NCI-H1417 (cell line): Measurements from ENCODE around the gene PDGFRA.

Experiments used
- DNase-seq, 3 experiments: peaks; one replicate each; lab custom pipeline; 2025; lab: John Stamatoyannopoulos, UW

Gene PDGFRA

DNA sequence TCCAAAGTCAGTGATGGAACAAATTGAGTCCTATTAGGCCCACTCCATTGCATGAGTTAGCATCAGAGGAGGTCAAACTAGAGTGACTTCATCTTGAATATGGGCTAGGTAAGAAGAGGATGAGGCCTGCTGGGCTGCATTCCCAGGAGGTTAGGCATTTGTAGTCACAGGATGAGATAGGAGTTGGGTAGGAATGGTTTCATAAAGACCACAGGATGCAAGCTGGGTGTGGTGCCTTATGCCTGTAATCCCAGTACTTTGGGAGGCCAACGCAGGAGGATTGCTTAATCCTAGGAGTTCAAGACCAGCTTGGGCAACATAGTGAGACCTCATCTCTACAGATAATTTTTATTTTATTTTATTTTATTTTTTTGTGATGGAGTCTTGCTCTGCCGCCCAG lies 26.8 kb downstream of the PDGFRA start:
- DNase-seq, result no peak

DNA sequence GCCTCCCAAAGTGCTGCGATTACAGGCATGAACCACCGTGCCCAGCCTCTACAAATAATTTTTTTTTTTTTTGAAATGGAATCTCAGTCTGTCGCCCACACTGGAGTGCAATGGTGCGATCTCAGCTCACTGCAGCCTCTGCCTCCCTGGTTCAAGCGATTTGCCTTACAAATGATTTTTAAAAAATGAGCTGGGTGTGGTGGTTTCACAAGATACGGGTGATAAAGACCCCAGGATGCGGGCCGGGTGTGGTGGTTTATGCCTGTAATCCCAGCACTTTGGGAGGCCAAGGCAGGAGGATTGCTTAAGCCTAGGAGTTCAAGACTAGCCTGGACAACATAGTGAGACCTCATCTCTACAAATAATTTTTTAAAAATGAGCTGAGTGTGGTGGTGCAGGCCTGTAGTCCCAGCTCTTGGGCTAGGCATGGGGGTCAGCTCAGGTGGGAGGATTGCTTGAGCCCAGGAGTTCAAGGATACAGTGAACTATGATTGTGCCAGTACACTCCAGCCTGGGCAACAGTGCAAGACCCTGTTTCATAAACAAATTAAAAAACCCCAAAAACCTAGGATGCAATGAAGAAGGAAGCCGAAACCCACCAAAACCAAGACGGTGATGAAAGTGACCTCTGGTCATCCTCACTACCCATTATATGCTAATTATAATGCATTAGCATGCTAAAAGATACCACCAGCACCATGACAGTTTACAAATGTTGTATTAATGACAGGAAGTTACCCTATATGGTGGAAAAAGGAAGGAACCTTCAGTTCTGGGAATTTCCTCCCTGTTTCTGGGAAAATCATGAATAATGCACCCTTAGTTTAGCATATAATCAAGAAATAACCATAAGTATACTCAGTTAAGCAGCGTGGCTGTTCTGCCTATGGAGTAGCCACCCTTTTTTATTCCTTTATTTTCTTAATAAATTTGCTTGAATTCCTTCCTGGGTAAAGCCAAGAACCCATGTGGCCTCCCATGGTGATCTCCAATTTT lies 27.7 kb downstream of the PDGFRA start:
- DNase-seq, result no peak

DNA sequence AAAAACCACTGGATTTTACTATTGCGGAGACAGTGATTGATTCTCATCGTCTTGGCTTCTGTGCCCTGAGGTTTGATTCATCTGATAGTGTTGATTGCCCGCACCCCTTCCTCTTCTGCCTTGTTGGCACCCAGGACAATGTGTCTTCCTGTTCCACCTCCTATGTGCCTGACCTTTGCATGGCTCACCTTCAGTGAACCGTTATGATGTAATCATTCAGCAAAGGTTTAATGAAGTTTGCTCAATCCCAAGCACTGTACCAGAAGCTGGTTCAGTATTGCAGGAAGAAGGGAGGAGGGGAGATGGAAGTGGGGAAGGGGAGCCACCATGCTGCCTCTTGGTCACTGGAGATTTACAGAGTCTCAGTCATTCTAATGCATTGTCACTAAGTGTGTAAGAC lies 36.3 kb downstream of the PDGFRA start:
- no peak for DNase-seq

DNA sequence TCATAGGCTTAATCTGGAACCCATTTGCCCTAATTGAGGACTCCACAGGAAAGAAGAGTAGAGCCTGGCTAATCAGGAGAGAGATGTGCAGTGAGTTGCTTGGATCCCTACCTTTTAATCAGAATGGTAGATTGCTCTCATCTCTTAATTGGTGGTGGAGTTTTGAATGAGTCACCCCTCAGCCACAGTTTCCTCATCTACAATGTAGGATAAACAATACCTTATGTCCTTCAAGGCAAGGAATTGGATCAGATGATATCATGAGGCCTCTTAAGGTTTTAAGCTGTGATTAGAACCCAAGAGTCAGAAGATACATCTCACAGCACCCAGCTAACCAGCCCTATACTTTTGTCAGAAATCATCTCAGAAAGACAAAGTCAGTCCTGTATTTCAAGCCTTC lies 39.1 kb downstream of the PDGFRA start:
- no peak for DNase-seq

DNA sequence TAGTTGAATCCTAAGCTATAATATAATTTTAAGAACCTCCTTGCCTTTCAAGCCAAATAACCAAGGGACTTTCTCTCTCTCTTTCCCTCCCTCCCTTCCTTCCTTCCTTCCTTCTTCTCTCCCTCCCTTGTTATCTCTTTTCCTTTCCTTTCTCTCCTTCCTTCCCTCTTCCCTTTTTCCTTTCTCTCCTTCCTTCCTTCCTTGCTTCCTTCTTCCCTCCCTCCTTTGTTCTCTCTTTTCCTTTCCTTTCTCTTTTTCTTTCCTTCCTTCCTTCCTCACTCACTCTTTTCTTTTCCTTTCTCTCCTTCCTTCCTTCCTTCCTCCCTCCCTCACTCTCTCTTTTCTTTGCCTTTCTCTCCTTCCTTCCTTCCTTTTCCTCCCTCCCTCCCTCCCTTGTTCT lies 42.4 kb downstream of the PDGFRA start:
- no peak for DNase-seq

DNA sequence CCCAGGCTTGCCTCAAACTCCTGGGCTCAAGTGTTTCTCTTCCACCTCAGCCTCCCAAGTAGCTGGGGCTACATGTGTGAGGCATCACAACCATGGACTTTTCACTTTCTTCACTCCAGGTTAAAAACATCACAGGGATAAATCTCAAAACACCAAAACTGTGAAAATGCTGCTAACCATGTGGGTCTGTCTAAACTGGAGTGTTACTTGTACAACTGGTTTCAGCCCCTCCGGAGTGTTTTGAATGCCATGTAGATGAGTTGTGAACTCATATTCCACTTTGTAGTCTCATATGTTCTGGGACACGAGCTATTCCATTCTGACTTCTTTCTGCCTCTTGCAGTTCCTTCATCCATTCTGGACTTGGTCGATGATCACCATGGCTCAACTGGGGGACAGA lies 43.0 kb downstream of the PDGFRA start:
- DNase-seq, result no peak

DNA sequence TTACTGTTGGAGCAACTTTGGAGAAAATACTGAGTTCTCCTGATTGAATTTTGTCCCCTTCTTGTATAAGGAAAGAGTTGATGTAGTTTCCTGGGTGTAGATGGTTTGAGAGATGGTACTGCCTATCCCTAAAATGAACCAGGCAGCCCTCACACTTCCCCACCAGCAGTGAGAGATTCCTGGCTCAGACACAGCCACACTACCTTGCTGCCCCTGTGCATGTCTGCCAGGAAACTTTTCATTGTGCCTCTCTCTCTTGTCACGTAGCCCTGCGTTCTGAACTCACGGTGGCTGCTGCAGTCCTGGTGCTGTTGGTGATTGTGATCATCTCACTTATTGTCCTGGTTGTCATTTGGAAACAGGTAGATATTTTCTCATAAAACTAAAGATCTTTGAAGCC lies 45.2 kb downstream of the PDGFRA start:
- DNase-seq, result no peak

DNA sequence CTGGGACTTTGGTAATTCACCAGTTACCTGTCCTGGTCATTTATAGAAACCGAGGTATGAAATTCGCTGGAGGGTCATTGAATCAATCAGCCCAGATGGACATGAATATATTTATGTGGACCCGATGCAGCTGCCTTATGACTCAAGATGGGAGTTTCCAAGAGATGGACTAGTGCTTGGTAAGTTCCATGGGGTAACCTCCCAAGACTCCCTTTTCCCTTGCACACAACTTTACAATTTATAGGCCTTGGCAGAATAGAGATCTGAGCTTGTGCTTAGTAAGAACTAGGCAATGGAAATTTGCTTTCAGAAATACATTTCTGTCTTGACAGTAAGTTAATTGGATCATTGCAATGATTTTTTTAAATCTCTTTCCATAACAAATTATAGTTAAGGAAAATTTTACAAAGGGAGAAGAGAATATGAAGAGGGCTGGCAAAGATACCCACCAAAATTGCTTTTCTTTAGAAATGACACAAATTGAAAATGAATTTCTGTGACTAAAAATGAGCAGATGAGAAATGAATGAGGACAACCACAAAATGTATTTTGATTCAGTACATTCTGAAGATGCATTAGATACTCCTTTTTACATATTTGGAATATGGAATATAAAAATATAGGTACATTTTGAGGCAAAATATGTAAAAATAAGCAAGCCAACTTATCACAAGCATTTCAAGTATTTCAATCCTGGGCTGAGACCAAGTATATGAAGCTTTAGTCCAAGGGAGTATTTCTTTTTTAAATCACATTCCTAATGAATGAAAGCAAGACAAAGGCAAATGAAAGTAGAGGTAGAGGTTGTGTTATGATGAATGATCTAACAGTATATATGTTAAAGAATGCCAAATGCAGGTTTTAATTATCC lies 45.9 kb downstream of the PDGFRA start:
- DNase-seq, result no peak

DNA sequence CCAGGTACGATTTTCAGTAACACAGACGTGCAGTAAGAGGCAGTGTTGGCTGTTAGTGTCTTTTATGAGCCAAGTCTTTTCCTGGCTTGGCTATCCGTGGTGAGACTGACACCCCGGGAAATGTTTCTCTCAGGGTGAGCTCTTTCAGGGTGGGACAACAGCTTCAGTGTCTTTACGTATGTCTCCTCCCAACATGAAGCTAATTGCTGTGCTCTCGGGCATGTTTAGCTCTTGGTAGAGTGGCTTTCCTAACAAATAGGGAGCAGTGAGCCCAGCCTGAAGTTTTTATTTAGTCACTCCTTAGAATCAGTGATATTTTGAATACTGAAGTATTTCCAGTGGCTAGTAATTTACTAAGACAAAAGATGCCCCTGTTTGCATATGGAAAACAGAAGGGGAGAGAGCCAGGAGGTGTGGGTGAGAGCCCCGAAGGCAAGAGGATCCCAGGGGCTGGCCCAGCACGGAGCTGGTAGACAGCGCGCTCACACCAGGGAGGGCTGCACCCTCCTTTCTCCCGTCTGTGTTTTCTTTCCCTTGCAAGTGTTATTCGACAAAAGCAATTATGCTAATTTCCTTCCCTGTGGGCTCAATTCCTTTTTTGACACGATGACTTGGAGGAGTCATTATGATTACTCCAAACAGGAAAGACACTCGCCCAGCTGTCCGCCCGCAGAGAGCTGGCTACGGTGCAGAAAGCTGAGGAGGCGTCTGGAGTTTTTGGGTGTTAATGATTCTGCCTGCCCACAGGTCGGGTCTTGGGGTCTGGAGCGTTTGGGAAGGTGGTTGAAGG lies 47.7 kb downstream of the PDGFRA start:
- peak in 2 of 3 experiments; percentile 45 to 71 for DNase-seq

DNA sequence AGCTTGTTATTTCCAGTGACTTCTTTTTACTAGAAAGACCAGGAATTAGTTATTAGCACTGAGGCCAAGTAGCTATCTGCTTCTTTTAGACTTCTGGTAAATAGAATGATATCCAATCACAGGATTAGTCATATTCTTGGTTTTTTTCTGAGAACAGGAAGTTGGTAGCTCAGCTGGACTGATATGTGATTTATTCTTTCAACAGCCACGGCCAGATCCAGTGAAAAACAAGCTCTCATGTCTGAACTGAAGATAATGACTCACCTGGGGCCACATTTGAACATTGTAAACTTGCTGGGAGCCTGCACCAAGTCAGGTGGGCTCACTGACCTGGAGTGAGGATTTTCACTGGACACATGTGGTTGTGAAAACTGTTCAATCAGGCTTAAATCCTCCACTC lies 48.6 kb downstream of the PDGFRA start:
- DNase-seq, result peak in 1 of 3 experiments; percentile 32

DNA sequence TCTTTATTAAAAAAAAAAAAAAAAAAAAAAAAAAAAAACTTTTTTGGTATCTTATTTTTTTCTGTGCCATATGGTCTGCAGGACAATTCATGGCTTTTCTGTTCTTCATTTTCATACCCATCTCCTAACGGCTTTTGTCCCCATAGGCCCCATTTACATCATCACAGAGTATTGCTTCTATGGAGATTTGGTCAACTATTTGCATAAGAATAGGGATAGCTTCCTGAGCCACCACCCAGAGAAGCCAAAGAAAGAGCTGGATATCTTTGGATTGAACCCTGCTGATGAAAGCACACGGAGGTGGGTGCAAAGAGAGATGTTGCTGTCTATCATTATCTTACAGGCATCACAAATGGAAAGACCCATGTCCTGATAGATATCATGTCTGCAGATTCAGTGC lies 49.1 kb downstream of the PDGFRA start:
- DNase-seq, result no peak

DNA sequence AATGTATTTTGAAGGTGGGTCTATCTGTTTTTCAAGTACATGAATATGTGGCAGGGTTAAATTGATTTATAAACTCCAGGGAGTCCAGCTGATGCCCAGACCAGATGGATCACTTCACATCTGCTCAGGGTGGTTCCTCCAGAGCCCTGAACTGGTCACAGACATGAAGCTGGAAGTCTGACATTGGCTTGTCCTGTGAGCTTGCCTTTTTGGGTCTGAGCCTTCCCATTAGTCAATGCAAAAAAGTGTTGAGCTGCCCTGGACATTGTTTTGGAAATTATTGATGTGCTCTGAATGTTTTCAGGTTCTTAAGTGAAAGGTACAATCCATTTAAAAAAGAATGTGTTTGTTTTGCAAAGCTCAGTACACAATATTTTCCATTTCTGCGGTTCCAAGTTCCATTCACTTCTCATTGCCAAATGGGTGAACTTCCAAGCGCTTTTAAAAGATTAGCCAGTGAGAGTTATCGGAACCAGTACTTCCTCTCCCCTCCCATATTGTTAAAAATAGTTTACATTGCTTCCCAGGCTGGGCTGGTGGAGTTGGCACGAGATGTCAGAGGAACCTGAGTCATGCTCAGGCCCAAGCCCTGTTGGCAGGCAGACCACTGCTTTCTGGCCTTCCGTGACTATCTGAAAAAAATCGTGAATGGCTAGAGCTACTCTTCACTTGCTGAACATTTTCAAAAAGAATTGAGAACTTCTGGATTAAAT lies 52.1 kb downstream of the PDGFRA start:
- DNase-seq, result no peak

DNA sequence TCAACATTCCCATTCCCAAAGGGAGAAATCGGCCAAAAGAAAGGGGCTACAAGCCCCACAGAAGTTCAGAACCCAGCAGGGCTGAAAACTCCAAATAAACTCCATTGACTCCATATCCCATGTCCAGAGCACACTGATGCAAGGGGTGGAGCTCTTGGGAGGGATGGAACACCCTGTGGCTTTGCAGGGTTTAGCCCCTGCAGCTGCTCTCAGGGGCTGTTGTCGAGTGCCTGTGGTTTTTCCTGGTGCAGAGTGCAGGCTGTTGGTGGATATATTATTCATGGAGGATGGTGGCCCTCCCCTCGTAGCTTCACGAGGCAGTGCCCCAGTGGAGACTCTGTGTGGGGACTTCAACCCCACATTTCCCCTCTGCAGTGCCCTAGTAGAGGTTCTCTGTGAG lies 53.7 kb downstream of the PDGFRA start:
- no peak for DNase-seq

DNA sequence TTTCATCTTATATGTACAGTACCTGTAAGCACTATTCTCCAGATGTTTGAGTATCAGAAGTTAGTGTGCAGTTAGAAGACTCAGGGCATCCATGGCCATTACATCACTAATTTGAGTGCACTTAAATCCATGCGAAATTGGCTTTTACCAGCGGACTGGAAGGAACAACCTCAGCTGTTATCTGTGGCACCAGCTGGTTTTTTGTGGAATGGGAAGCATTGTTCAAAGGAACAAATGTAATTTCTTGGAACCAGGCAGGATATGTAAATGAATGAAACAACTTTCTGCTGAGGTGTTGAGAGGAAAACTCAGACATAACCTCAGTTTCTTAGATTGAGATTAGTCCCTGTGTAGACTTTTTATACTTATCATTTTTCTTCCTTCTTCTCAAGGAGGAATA lies 60.2 kb downstream of the PDGFRA start:
- no peak for DNase-seq

DNA sequence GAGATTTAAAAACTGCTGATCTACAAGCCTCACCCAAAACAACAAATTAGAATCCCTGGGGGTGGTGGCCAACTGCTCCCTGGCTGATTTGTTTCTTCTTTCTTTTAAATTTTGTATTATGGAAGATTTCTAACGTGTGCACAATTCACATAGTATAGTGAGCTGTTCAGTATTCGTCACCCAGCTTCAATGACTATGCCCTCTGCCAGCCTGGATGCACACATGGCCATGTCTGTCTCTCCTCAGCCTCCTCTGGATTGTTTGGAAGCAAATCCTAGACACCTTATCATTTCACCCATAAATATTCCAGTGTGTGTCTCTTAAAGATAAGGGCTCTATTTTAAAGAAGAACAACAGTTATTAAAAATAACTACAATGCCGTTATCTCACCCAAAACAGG lies 61.9 kb downstream of the PDGFRA start:
- no peak for DNase-seq

DNA sequence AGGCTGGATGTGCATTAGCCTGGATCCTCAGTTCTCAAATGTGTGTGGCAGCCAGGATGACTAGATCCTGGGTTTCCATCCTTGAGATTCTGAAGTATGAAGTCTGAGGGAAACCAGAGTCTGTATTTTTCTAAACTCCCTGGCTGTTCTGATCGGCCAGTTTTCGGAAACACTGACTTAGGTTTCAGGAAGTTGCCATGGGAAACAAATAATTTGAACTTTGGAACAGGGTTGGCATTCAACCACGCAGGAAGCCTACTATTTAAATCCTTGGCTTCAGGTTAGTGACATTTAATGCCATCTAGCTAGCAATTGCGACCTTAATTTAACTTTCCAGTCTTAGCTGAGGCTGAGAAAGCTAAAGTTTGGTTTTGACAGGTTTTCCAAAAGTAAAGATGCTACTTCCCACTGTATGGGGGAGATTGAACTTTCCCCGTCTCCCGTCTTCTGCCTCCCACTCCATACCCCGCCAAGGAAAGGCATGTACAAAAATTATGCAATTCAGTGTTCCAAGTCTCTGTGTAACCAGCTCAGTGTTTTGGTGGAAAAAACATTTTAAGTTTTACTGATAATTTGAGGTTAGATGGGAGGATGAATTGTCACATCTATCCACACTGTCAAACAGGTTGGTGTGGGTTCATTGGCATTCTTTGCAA lies 67.6 kb downstream of the PDGFRA start:
- DNase-seq, result no peak

DNA sequence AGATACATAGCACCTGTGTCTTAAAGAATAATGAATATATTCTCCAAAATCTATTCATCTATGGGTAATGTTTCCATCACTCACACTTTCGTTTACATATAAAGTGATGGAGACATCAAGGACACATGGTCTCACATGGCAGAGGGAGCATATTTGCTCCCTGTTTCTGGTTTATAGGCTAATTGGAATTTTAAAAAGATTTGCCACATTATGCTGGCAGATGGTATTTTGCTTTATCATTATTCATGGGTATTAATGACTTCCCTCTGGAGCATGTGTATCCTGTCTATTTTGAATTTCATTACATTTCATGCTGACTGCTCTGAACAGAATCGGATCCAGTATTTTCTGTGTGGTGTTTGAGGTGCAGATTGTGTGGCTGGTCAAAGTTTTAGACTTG lies 79.0 kb downstream of the PDGFRA start:
- DNase-seq, result no peak

DNA sequence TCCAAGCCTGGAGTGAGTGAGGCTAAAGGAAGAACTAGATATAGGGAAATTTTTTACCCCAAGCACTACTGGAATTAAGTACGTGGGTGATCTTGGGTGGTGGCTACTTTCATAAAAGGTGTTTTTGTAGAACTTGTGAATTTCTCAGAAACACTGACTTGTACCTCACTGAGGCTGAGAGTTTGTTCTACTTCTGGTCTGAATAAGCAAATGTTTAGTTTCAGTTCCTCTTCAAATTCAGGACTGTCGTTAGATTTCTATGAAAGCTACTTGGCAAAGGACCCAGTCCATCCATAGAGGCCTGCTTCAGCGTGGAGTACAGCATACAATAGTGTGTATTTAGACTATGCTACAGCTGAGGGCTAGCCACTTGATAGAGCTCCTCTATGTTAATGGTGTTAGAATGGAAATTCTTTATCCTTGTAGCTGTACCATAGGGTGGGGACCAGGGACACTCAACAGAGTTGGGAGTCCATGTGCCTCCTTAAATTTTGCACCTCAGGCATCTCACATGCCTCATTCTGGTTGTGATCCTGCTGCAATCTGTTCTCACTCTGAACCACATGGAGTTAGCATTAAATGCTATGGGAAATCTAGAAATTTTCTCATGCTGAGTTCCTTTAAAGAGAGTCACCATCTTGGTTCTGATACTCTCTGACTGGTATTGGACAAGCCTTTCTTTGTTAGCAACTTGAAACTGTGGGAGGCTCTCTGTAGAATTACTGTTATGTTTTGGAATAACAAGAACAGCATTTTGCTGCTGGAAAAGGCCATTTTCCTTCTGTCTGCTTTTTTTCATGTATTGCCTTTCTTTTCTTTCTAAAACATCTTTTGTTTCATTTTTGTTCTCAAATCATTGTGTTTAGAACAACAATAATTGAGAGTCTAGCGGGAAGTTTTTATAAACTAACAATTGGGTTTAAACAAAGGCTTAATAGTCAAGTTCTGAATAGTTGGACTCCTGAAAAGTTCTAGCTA lies 86.8 kb downstream of the PDGFRA start:
- DNase-seq, result no peak

DNA sequence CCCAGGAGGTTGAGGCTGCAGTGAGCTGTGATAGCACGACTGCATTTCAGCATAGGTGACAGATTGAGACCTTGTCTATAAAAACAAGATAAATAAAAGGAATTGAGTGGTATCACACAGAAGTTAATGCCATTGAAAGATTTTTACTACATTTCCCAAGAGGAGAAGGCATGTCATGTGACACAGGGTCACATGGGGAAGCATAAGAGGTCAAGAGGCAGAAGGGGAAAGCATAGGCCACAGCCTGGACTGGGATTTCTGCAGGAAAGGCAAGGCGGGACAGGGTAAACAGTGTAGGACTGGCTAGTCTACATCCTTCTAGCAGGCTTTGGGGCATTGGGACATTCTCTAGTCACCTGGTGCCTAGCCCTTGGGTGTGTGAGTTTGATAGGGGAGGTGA lies 88.6 kb downstream of the PDGFRA start:
- no peak for DNase-seq

DNA sequence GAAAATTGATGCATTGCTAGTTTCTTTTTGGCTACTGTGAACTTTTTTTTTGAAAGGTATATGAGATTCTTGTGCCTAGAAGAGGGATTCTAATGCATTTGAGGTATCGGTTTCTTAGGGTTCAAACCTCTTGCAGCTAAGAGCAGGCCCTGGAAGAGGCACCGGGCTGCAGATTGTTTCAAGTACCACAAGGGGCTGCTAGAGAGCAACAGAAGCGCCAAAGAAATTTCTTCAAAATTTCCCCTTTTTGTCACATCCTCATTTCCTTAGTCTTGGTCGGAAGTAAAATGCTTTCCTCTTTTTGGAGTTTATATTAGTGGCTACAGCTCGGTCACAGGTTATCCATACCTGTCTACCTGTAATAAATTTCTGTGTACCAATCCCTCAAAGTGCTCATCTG lies 89.8 kb downstream of the PDGFRA start:
- peak in 2 of 3 experiments; percentile 7 to 39 for DNase-seq
